GM21390 (cell line): ENCODE measurements around the gene S100A6.
"Not testable (repeated sequence)": the region's sequence is repeated elsewhere in the genome, so short reads cannot be mapped to it uniquely, and the experiment has no call there.

Experiments used
- ATAC-seq: cut with Tn5 transposase; IDR thresholded peaks from one replicate; pipeline ENCODE4 v1.9.1; 2021; ENCODE audit not compliant: unreplicated experiment

S100A6 gene

GRCh38 chr1:153532769-153533599 is 2.8 kb downstream of the S100A6 start:
- no peak for ATAC-seq

GRCh38 chr1:153532181-153532580 is 3.6 kb downstream of the S100A6 start:
- no peak for ATAC-seq

- ATAC-seq = no peak
These were observed 4.2 kb downstream of the S100A6 start for GRCh38 chr1:153531638-153532037.

GRCh38 chr1:153527683-153528040 is 8.1 kb downstream of the S100A6 start:
- no peak for ATAC-seq

- no peak for ATAC-seq
These were observed 8.6 kb downstream of the S100A6 start for GRCh38 chr1:153527023-153527682.

GRCh38 chr1:153526132-153526543 is 9.7 kb downstream of the S100A6 start:
- no peak for ATAC-seq

- no peak for ATAC-seq
These were observed 10.6 kb downstream of the S100A6 start for GRCh38 chr1:153525088-153525728.

GRCh38 chr1:153522353-153523048 is 13.3 kb downstream of the S100A6 start:
- not testable (repeated sequence) for ATAC-seq

GRCh38 chr1:153521808-153522207 is 14.0 kb downstream of the S100A6 start:
- not testable (repeated sequence) for ATAC-seq

- ATAC-seq = no peak
These were observed 14.8 kb downstream of the S100A6 start for GRCh38 chr1:153520818-153521476.

- ATAC-seq = not testable (repeated sequence)
These were observed 15.6 kb downstream of the S100A6 start for GRCh38 chr1:153520137-153520691.

GRCh38 chr1:153519242-153519641 is 16.5 kb downstream of the S100A6 start:
- ATAC-seq = no peak

- ATAC-seq = no peak
These were observed 20.0 kb downstream of the S100A6 start for GRCh38 chr1:153515504-153516394.

GRCh38 chr1:153513666-153514065 is 22.1 kb downstream of the S100A6 start:
- ATAC-seq = no peak

- no peak for ATAC-seq
These were observed 22.8 kb downstream of the S100A6 start for GRCh38 chr1:153513023-153513422.

- no peak for ATAC-seq
These were observed 24.8 kb downstream of the S100A6 start for GRCh38 chr1:153510984-153511410.

- ATAC-seq = no peak
These were observed 25.9 kb downstream of the S100A6 start for GRCh38 chr1:153509729-153510354.

- ATAC-seq = no peak
These were observed 26.8 kb downstream of the S100A6 start for GRCh38 chr1:153509036-153509435.
